Duodenal mucosa (tissue), 2 donors: ENCODE data around the gene SLC9A9.

Experiments
- H3K27ac ChIP-seq: one replicate; pipeline ENCODE4 v1.7.0; 2013; ENCODE audit warnings: low read depth, low read length
- H3K27me3 ChIP-seq, 2 donors: one replicate each; pipeline ENCODE4 v1.7.0; 2013; ENCODE audit warnings: low read length in 2 of 2, control low read depth in 1 of 2; ENCODE audit not compliant: insufficient read depth in 2 of 2, control insufficient read depth in 1 of 2
- H3K36me3 ChIP-seq, 2 donors: one replicate each; pipeline ENCODE4 v1.7.0; 2013; ENCODE audit warnings: low read length in 2 of 2, control low read depth in 1 of 2; ENCODE audit not compliant: insufficient read depth in 2 of 2, control insufficient read depth in 1 of 2
- H3K4me1 ChIP-seq, 2 donors: one replicate each; pipeline ENCODE4 v1.7.0; 2013; ENCODE audit warnings: low read length in 2 of 2, control low read depth in 1 of 2; ENCODE audit not compliant: insufficient read depth in 2 of 2, control insufficient read depth in 1 of 2
- H3K4me3 ChIP-seq, 2 donors: one replicate each; pipeline ENCODE4 v1.7.0; 2013; ENCODE audit warnings: low read length in 2 of 2, low read depth in 1 of 2
- H3K9ac ChIP-seq, 2 donors: one replicate each; pipeline ENCODE4 v1.7.0; 2013; ENCODE audit warnings: low read length in 2 of 2, low read depth in 1 of 2
- H3K9me3 ChIP-seq, 2 donors: one replicate each; pipeline ENCODE4 v1.7.0; 2013; ENCODE audit warnings: low read length in 2 of 2, control low read depth in 1 of 2; ENCODE audit not compliant: control insufficient read depth in 1 of 2

The SLC9A9 gene

DNA sequence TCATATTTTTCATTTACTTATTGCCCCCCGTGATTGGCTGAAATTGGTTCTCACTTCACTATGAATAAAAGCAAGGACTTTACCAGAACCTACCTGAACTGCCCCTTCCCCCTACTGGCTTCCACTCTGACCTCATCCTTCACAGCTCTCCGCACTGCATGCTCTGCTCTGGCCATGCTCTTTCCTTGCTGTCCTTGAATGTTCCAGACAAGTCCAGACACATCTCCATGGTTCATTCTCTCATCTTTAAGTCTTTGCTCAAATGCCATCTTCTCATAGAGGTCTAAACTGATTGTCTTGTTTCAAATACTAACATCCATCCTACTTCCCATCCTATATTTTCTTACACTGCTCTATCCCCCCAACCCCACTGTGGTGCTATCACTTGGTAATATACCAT, 599.3 kb downstream of the SLC9A9 start:
- Histone ChIP-seq H3K27ac (no peak overlapping the region), H3K9me3 (no peaks in the 10 kb centered on the region), H3K36me3 (no peaks in the 10 kb centered on the region), H3K9ac (no peak overlapping the region), H3K4me1 (peaks cover 0 to 4% of the 10 kb centered on the region in 2 donors), H3K4me3 (no peak overlapping the region), H3K27me3 (no peaks in the 10 kb centered on the region)

DNA sequence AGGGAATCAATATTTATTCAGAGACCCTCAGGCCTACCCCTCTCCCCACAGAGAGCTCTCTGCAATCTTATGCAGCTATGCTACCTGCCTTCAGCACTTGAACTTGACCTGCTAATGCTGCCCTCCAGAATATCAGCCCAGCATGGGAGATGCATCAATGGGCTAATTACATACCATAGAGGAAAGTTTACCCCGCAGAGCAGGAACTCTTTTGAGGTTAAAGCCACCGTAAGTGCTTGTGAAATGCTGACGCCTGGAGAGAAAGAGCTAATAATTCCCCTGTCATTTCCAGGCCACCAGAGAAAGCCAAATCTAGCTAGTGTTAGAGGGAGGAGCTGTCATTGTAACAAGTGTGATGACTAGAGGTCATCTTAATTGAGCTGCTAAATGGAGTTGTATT, 601.2 kb downstream of the SLC9A9 start:
- H3K27ac ChIP-seq, result no peak overlapping the region
- no peak overlapping the region for H3K4me3 ChIP-seq
- no peaks in the 10 kb centered on the region for H3K9me3 ChIP-seq
- H3K36me3 ChIP-seq, result no peaks in the 10 kb centered on the region
- no peaks in the 10 kb centered on the region for H3K27me3 ChIP-seq
- H3K9ac ChIP-seq, result no peak overlapping the region
- H3K4me1 ChIP-seq, result peaks cover 0 to 4% of the 10 kb centered on the region in 2 donors

DNA sequence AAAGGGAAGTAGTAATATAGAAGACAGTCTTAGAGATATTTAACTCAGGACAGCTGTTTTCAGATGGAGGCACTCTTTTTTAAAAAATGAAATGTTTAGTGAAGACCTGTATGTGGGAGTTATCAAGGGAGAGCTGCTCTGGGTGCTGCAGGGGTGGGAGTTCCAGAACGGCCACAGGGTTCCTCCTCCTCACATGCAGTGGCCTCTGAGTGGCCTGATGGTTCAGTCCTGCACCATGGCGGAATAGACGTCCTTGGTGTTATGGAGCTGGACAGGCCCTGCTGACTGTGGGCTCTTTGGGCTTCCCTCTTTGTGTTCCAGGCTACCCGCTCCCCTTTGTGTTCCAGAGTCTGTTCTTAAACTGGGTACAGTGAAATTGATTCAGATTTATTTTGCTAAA, 602.6 kb downstream of the SLC9A9 start:
- Histone ChIP-seq H3K27ac (no peak overlapping the region), H3K9ac (no peak overlapping the region), H3K4me3 (no peak overlapping the region), H3K9me3 (no peaks in the 10 kb centered on the region), H3K36me3 (no peaks in the 10 kb centered on the region), H3K27me3 (no peaks in the 10 kb centered on the region), H3K4me1 (peaks cover 0 to 4% of the 10 kb centered on the region in 2 donors)

DNA sequence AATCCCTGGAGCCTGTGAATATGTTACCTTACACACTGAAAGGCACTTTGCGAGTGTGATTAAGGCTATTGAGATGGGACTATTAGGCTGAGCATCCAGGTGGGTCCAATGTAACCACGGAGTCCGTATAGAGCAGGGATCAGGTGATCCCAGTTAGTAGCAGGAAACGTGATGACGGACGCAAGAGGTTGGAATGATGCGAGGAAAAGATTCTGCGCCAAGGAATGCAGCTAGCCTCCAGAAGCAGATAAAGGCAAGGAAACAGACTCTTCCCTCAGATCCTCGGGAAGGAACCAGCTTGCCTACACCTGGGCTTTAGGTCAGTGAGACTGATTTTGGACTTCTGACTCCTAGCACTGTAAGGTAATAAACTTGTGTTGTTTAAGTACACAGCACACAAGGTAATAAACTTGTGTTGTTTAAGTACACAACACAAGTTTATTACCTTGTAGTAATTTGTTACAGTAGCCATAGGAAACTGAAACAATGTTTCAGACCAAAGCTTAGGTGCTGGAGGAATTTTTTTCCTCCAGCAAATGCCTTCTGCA, 603.7 kb downstream of the SLC9A9 start:
- no peak overlapping the region for H3K9ac ChIP-seq
- no peaks in the 10 kb centered on the region for H3K36me3 ChIP-seq
- H3K4me3 ChIP-seq, result no peak overlapping the region
- peaks cover 0 to 4% of the 10 kb centered on the region in 2 donors for H3K4me1 ChIP-seq
- H3K27me3 ChIP-seq, result no peaks in the 10 kb centered on the region
- no peaks in the 10 kb centered on the region for H3K9me3 ChIP-seq
- no peak overlapping the region for H3K27ac ChIP-seq

DNA sequence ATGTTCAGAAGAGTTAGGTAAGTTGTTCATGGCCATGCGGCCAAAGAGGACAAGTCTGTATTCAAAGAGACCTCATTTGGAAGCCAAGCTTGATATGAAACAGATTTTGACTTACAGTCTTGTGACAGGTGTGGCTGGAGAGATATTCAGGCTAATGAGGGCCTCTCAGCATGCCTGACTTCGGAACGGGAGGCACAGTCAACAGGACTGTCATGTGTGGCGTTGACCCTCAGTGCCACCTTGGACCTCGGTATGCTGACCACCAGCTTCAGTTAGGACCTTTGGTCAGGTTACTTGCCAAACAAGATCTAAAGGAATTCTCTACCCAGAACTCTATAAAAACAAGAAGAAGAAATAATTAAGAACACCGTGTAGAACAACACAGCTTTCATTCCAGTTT, 604.6 kb downstream of the SLC9A9 start:
- Histone ChIP-seq H3K4me1 (peaks cover 0 to 4% of the 10 kb centered on the region in 2 donors), H3K27me3 (no peaks in the 10 kb centered on the region), H3K9ac (no peak overlapping the region), H3K36me3 (no peaks in the 10 kb centered on the region), H3K27ac (no peak overlapping the region), H3K4me3 (no peak overlapping the region), H3K9me3 (no peaks in the 10 kb centered on the region)

DNA sequence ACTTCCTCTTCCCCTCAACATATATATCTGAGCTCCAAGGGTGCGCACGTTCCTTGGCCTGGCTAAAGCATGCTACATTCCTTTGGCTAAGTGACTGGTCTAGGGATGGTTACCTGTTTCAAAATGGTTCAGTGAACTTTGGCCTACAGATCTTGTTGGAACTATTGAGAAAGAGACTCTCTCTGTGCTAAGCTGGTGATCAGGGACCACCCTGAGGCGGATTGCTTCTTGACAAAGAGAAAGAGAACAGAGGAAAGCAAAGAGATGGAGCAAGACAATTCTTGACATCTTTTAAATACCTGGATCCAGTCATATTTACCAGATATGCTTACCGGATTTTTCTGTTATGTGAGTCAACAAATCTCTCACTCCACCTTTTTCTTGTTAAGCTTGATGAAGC, 605.6 kb downstream of the SLC9A9 start:
- H3K36me3 ChIP-seq, result no peaks in the 10 kb centered on the region
- H3K27me3 ChIP-seq, result no peaks in the 10 kb centered on the region
- H3K9me3 ChIP-seq, result no peaks in the 10 kb centered on the region
- no peak overlapping the region for H3K27ac ChIP-seq
- H3K9ac ChIP-seq, result no peak overlapping the region
- no peak overlapping the region for H3K4me3 ChIP-seq
- H3K4me1 ChIP-seq, result peaks cover 0 to 4% of the 10 kb centered on the region in 2 donors

DNA sequence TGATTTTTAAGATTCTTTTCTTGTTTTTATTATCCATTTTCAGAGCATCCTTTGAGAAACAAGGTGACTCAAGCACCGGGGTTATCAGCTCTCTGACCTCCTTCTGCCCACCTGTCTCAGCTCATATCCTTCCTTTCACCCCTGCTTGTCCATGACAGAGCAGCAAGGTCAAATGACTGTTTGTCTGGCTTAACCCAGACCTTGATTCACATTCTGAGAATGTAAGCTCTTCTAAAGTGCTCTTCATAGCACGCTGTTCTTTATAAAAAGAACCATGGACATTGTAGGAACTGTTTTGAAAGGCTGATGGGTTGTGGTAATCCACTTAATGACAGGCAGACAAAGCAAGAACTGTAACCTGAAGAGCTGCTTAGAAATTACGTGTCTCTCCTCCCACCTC, 606.2 kb downstream of the SLC9A9 start:
- no peak overlapping the region for H3K4me3 ChIP-seq
- no peaks in the 10 kb centered on the region for H3K9me3 ChIP-seq
- H3K27me3 ChIP-seq, result no peaks in the 10 kb centered on the region
- H3K36me3 ChIP-seq, result no peaks in the 10 kb centered on the region
- peaks cover 0 to 4% of the 10 kb centered on the region in 2 donors for H3K4me1 ChIP-seq
- H3K9ac ChIP-seq, result no peak overlapping the region
- H3K27ac ChIP-seq, result no peak overlapping the region

DNA sequence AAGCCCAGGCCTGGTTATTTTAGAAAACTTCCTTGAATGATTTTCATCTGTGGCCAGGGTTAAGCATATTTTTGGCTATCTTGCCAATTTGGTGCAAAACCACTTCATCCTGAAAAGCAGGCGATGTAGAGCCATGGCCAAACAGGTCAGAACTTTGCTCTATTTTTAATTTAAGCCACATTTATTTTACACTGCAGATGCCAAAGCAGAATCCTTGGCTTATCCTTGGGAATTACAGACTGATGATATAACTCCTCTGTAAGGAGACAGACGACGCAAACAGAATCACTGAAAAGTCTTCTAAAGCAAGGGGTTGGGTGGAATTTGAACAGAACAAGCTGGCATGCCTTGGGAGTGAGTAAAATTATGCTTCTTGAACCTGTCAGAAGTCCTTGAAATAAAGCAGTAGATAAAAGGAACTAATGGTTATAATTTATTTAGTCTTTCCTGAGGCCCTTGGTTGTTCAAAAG, 606.8 kb downstream of the SLC9A9 start:
- no peaks in the 10 kb centered on the region for H3K36me3 ChIP-seq
- H3K9me3 ChIP-seq, result no peaks in the 10 kb centered on the region
- no peaks in the 10 kb centered on the region for H3K27me3 ChIP-seq
- no peak overlapping the region for H3K4me3 ChIP-seq
- no peak overlapping the region for H3K27ac ChIP-seq
- no peak overlapping the region for H3K9ac ChIP-seq
- H3K4me1 ChIP-seq, result peaks cover 0 to 4% of the 10 kb centered on the region in 2 donors

DNA sequence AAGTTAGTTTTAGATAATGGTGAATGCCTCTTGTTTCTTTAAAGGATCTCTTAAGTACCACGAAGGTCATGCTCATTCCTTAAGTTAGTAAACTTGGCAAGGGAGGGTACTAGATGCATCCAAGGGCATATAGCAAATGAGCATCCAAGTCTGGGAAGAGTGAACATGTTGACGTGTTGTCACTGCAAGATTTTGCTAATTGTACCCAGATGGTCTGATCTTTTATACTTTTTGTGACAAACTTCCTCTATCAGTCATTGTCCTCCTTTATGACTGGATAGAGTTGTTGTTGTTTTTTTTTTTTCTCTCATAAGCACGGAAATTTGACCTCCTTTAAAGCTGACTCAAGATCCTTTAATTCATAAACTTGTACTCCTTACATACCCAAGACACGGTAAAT, 607.4 kb downstream of the SLC9A9 start:
- no peak overlapping the region for H3K4me3 ChIP-seq
- no peaks in the 10 kb centered on the region for H3K27me3 ChIP-seq
- H3K9ac ChIP-seq, result no peak overlapping the region
- peaks cover 0 to 4% of the 10 kb centered on the region in 2 donors for H3K4me1 ChIP-seq
- no peaks in the 10 kb centered on the region for H3K36me3 ChIP-seq
- no peaks in the 10 kb centered on the region for H3K9me3 ChIP-seq
- H3K27ac ChIP-seq, result no peak overlapping the region

DNA sequence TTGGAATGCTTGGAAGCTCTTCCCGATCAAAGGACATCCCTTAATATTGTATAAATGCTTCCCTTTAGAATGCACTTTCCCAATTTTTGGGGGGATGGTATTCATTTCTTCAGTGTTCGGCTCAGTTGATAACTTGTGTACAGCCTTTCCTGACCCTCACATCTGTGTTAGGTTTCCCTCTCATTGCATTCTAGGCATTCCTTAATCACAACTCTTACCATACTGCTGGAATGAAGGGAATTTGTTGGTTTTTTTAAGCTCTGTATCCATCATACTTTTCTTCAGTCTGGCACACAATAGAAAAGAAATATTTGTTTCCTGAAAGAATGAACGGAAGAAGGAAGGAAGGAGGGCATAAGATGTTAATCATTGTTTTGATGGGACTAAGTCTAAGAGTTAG, 609.2 kb downstream of the SLC9A9 start:
- H3K27me3 ChIP-seq, result no peaks in the 10 kb centered on the region
- no peak overlapping the region for H3K27ac ChIP-seq
- H3K36me3 ChIP-seq, result no peaks in the 10 kb centered on the region
- no peaks in the 10 kb centered on the region for H3K9me3 ChIP-seq
- H3K4me3 ChIP-seq, result no peak overlapping the region
- no peaks in the 10 kb centered on the region for H3K4me1 ChIP-seq
- H3K9ac ChIP-seq, result no peak overlapping the region
